ENCODE measurements around the gene TAF1B.
A peak's percentile ranks its signal among the peaks of the same experiment; 100 is the strongest.

Gene TAF1B

GRCh38 chr2:9980520-9980919, 137.2 kb downstream of the TAF1B start:
- no peak for TF ChIP-seq CTCF (IDR thresholded peaks at IDR 0.05; ENCODE audit: low read depth, low read length)
- no peak overlapping the region for H3K4me3 ChIP-seq (replicated peaks in 1 of 2; ENCODE audit: low read depth in 2 of 2, low read length in 2 of 2)
- DNase-seq (ENCODE audit: low read depth in 2 of 2): no peak

GRCh38 chr2:9981655-9982054, 138.4 kb downstream of the TAF1B start:
- H3K4me3 ChIP-seq (replicated peaks in 1 of 2; ENCODE audit: low read depth in 2 of 2, low read length in 2 of 2): no peak overlapping the region
- no peak for TF ChIP-seq CTCF (IDR thresholded peaks at IDR 0.05; ENCODE audit: low read depth, low read length)
- no peak for DNase-seq (ENCODE audit: low read depth in 2 of 2)

- DNase-seq (ENCODE audit: low read depth in 2 of 2): peak; percentile 86 to 93
- no peak overlapping the region for H3K4me3 ChIP-seq (replicated peaks in 1 of 2; ENCODE audit: low read depth in 2 of 2, low read length in 2 of 2)
- TF ChIP-seq CTCF (IDR thresholded peaks at IDR 0.05; ENCODE audit: low read depth, low read length): no peak
These were observed 139.0 kb downstream of the TAF1B start for GRCh38 chr2:9982248-9982647.

- H3K4me3 ChIP-seq (replicated peaks in 1 of 2; ENCODE audit: low read depth in 2 of 2, low read length in 2 of 2): no peak overlapping the region
- no peak for DNase-seq (ENCODE audit: low read depth in 2 of 2)
- TF ChIP-seq CTCF (IDR thresholded peaks at IDR 0.05; ENCODE audit: low read depth, low read length): no peak
These were observed 139.6 kb downstream of the TAF1B start for GRCh38 chr2:9982891-9983290.

GRCh38 chr2:9983401-9984216, 140.3 kb downstream of the TAF1B start:
- no peak for TF ChIP-seq CTCF (IDR thresholded peaks at IDR 0.05; ENCODE audit: low read depth, low read length)
- no peak overlapping the region for H3K4me3 ChIP-seq (replicated peaks in 1 of 2; ENCODE audit: low read depth in 2 of 2, low read length in 2 of 2)
- DNase-seq (ENCODE audit: low read depth in 2 of 2): peak in 1 of 2 donors; percentile 46

Measured in cardiac fibroblast (primary cell).